Fibroblast of gingiva (primary cell): ENCODE data around the gene OR8G1.
"Not testable (repeated sequence)": the region's sequence is repeated elsewhere in the genome, so short reads cannot be mapped to it uniquely, and the experiment has no call there.

Source experiments
- DNase-seq: peaks from one replicate; pipeline ENCODE4 v3.0.0-alpha.2; 2011; ENCODE audit warnings: low read depth

The OR8G1 gene

DNA sequence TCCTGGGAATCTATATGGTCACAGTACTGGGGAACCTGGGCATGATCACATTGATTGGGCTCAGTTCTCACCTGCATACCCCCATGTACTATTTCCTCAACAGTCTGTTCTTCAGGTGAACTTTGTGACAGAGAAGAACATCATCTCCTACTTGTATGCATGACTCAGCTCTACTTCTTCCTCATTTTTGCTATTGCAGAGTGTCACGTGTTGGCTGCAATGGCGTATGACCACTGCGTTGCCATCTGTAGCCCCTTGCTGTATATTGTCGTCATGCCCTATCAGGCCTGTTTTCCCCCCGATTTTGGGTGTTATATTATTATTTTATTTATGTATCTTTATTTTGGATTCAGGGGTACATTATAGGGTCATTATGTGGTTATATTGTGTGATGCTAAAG is 2.4 kb upstream of the OR8G1 start:
- no peak for DNase-seq

DNA sequence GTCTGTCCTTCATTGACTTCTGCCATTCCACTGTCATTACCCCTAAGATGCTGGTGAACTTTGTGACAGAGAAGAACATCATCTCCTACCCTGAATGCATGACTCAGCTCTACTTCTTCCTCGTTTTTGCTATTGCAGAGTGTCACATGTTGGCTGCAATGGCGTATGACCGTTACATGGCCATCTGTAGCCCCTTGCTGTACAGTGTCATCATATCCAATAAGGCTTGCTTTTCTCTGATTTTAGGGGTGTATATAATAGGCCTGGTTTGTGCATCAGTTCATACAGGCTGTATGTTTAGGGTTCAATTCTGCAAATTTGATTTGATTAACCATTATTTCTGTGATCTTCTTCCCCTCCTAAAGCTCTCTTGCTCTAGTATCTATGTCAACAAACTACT is 9.0 kb downstream of the OR8G1 start:
- not testable (repeated sequence) for DNase-seq

- DNase-seq: no peak
Measured at GRCh38 chr11:124256076-124256475, 15.2 kb downstream of the OR8G1 start, which contains the start of gene OR8G5. TSS of gene OR8G5 (plus strand) at chr11:124256376. CDS start at chr11:124264932, 8,556 bp downstream.

GRCh38 chr11:124265041-124265440 is 24.1 kb downstream of the OR8G1 start:
- DNase-seq: not testable (repeated sequence)

GRCh38 chr11:124270886-124271285 is 30.0 kb downstream of the OR8G1 start:
- not testable (repeated sequence) for DNase-seq

DNA sequence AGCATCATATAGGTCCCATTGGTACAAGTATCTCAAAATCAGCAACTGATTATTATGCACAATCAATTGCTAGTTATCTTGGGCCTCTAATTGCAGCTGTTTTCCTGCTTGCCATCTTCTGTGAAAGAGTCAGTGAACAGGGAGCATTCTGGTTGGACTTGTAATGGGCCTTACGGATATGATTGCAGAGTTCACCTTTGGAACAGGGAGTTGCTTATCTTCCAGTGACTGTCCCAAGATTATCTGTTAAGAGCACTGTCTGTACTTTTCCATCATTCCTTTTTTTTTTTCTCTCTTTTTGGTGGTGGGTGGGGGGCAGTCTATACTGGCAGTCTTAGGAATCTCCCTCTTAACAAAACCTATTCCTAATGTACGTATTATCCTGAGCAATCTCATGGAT is 33.1 kb downstream of the OR8G1 start:
- no peak for DNase-seq

DNA sequence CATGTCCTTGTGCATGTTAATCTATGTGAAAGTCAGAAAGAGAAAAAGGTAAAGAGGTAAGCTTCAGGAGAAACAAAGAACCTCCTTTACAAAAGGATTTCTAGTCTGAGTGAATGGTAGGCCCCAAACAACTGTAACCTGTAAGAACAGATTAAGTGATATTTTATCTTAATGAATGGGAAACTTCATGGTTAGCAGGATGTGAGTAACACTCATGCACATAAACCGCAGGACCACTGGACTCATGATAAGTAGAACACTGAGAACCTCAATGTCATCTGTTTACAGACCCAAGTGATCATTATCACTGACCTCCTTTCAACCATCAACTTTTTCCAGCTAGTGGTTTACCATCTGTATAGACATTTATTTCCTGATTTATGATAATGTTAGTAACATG is 35.2 kb downstream of the OR8G1 start:
- no peak for DNase-seq

GRCh38 chr11:124277207-124277606 is 36.3 kb downstream of the OR8G1 start:
- DNase-seq: no peak

- no peak for DNase-seq
Measured at GRCh38 chr11:124277804-124278203, 36.9 kb downstream of the OR8G1 start.

GRCh38 chr11:124278261-124278660 is 37.4 kb downstream of the OR8G1 start:
- no peak for DNase-seq

- peak; percentile 69 for DNase-seq
Measured at GRCh38 chr11:124285610-124286344, 44.9 kb downstream of the OR8G1 start.

DNA sequence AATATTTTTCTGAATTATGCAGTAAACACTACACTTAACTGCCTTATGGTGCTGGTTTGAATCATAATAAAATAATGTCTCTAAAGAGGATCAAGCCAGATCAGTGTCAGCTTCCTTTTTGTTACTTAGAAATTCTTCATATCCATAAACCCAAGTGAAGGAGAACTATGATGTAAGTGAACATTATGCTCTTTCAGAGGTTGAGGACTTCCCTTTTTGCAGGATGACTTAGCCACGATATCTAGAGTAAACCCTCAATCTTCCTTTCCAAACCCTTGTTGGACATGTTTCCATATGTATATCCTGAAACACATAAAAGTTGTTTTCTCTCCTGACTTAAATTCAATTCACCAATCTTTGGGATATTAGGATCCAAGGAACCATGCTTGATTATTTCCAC is 53.8 kb downstream of the OR8G1 start:
- DNase-seq: no peak

DNA sequence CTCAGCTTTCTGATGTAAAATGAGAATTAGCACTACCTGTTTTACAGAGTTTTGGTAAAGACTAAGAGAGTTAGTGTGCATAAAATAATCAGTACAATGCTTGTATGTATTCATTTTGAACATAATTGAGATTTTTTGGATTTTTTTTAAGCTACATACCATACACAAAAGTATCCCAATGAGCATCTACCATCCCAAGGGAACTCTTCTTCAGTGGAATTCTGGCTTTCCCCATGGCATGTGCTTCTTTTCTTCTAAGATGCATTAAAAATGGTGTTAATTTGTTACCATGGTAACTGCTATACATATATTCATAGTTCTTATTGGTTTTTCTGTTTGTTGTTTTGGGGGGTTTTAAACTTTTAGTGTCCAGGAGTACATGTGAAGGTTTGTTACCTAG is 55.1 kb downstream of the OR8G1 start:
- no peak for DNase-seq

- DNase-seq: peak; percentile 11
Measured at GRCh38 chr11:124297921-124298320, 57.0 kb downstream of the OR8G1 start.

GRCh38 chr11:124301548-124301947 is 60.7 kb downstream of the OR8G1 start:
- no peak for DNase-seq

GRCh38 chr11:124302347-124303125 is 61.6 kb downstream of the OR8G1 start:
- no peak for DNase-seq
